Left lung (tissue), 10 donors: Measurements from ENCODE around the gene CCDC68. TPM values are rescaled to one million over a fixed set of nuclear protein-coding genes. Genes with fewer than 3 reads are reported as not detected.

Source experiments
- ATAC-seq: fragments of 200-7000 bp; cut with Tn5 transposase; one replicate; pipeline ENCODE4 v1.9.1; 2020; ENCODE audit warnings: moderate library complexity
- DNase-seq, 4 donors: peaks; one replicate each; pipeline ENCODE4 v3.0.0-alpha.2; 2013 to 2020
- H3K27ac ChIP-seq, 2 donors: fragments of 200-600 bp; sonication (generic) in 1 of 2; one replicate each; pipeline versions ENCODE4 v1.5.0 to v1.8.0; 2020 to 2021
- H3K27me3 ChIP-seq, 2 donors: fragments of 200-600 bp; sonication (generic) in 1 of 2; one replicate each; pipeline versions ENCODE4 v1.5.0 to v1.8.0; 2020 to 2021
- H3K36me3 ChIP-seq, 2 donors: fragments of 200-600 bp; sonication (generic) in 1 of 2; one replicate each; pipeline versions ENCODE4 v1.5.0 to v1.8.0; 2020 to 2021
- H3K4me1 ChIP-seq, 2 donors: fragments of 200-600 bp; one replicate each; pipeline ENCODE4 v1.8.0; 2021
- H3K4me3 ChIP-seq, 2 donors: fragments of 200-600 bp; sonication (generic) in 1 of 2; one replicate each; pipeline versions ENCODE4 v1.5.0 to v1.8.0; 2020 to 2021; ENCODE audit warnings: mild to moderate bottlenecking in 1 of 2
- H3K9me3 ChIP-seq, 2 donors: fragments of 200-600 bp; sonication (generic) in 1 of 2; one replicate each; pipeline versions ENCODE4 v1.5.0 to v1.8.0; 2020 to 2021
- intact Hi-C, 2 donors: fragments of 100-400 bp; cut with DNase I; formaldehyde crosslinking; loops; one replicate each; pipeline versions ENCODE4 v1.11.2 to v1.14.2; 2022
- polyA plus RNA-seq, 6 donors: library from polyadenylated mRNA; unstranded; fragments of 120-200 nt; gene quantifications; one replicate each; pipeline ENCODE4 v1.2.1, GENCODE V29; 2013; ENCODE audit not compliant: insufficient read length in 6 of 6
- total RNA-seq, 2 donors: library from RNA; stranded (reverse); fragmentation: NEBNext Ultra II Directional; extraction: Animal tissue kit (Norgen Biotek cat#: 25700); gene quantifications; one replicate each; pipeline ENCODE4 v1.2.1, GENCODE V29; 2021
- TF ChIP-seq, protein P1 (sequence below), 2 donors: fragments of 200-600 bp; sonication (generic) in 1 of 2; IDR thresholded peaks; one replicate each; pipeline versions ENCODE4 v1.5.0 to v1.8.0; 2021; ENCODE audit warnings: antibody characterized with exemption in 2 of 2
- donor health status: DM: no; HTN: yes; CAD: no.
- donor health status: DM: no; HTN: no; CAD: no.

CCDC68 gene
- total and polyA plus RNA-seq, 8 donors = 13.8 to 144 (median 88.4) TPM

DNA sequence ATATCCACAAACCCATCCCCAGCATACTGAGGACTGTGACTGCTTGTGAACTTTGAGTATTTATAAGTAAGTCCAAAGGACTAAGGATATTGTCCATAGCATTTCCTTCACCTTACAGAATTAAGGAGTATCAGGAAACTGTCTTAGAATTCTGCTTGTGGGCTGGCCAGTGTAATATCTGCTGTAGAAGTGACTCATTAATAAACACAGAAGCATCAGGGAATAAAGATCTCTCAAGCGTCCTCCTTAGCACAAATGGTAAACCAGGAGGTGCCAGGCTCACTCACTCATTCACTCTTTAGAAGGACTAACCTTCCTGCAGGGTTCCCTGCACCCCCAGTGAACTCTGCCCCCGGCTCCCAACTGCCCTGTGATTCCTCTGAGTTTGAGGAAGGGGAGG lies 31.0 kb downstream of the CCDC68 start:
- H3K27me3 ChIP-seq = no peaks in the 10 kb centered on the region
- H3K4me3 ChIP-seq = no peak overlapping the region
- no peaks in the 10 kb centered on the region for H3K9me3 ChIP-seq
- TF ChIP-seq, protein P1, sequence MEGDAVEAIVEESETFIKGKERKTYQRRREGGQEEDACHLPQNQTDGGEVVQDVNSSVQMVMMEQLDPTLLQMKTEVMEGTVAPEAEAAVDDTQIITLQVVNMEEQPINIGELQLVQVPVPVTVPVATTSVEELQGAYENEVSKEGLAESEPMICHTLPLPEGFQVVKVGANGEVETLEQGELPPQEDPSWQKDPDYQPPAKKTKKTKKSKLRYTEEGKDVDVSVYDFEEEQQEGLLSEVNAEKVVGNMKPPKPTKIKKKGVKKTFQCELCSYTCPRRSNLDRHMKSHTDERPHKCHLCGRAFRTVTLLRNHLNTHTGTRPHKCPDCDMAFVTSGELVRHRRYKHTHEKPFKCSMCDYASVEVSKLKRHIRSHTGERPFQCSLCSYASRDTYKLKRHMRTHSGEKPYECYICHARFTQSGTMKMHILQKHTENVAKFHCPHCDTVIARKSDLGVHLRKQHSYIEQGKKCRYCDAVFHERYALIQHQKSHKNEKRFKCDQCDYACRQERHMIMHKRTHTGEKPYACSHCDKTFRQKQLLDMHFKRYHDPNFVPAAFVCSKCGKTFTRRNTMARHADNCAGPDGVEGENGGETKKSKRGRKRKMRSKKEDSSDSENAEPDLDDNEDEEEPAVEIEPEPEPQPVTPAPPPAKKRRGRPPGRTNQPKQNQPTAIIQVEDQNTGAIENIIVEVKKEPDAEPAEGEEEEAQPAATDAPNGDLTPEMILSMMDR (IDR thresholded peaks at IDR 0.05) = no peak
- no peak for ATAC-seq
- intact Hi-C loops = no loop called here
- peaks cover 0 to 11% of the 10 kb centered on the region in 2 donors for H3K36me3 ChIP-seq
- no peak overlapping the region for H3K27ac ChIP-seq
- no peaks in the 10 kb centered on the region for H3K4me1 ChIP-seq
- DNase-seq = no peak

DNA sequence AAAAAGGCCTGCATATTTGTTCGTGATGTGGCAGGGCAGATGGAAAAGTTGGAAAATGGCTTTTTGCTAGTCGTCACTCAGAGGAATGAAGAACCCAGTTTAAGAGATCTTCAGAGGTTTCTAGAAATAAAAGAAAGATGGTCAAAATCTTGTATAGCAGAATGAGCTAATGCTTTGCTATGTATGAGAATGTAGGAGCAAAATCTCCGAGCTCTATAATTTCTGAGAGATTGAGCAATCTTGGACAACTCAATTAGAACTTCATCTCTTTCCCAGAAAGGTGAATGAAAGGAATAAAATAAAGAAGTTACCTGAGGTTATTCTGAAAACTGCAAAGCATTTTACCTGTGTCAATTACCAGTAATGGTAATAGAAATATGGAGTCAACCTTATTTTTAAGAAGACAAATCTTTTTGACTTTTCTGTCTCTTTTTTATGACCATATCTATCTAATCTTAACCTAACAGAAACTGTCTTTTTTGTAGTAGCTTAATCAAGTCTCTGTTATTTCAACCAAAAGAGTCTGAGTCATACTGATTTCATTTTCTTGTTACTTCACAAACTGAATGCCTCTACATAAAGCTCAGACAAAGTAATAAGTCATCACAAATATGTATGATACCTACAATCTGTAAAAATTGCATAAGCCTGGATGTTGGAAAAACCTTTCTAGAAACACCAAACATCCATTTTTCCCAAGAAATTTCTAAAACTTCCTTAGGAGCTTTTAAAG lies 32.5 kb downstream of the CCDC68 start:
- Histone ChIP-seq H3K4me3 (no peak overlapping the region), H3K36me3 (peaks cover 0 to 7% of the 10 kb centered on the region in 2 donors), H3K4me1 (no peaks in the 10 kb centered on the region), H3K27me3 (no peaks in the 10 kb centered on the region), H3K9me3 (no peaks in the 10 kb centered on the region), H3K27ac (no peak overlapping the region)
- no peak for ATAC-seq
- TF ChIP-seq, protein P1 (IDR thresholded peaks at IDR 0.05) = no peak
- no peak for DNase-seq
- intact Hi-C loops = no loop called here

DNA sequence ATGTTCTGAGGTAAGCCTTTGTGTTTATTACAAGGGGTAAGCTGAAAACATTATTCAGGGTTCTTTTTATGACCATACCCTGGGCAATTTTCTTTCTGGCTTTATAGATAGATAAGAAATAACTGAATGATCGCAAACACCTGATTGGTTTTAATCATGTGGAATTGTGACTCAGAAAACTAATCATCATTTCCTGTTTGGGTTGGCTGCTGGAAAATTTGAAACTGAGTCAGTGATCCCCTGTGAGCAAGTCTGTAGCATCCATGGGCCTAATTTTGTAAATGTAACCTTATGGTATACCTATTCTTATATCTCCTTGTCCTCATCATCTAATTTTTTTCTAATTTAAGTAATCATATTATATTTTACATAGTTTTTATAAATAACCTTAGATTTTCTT lies 34.3 kb downstream of the CCDC68 start:
- TF ChIP-seq, protein P1 (IDR thresholded peaks at IDR 0.05) = no peak
- intact Hi-C loops = no loop called here
- ATAC-seq = no peak

DNA sequence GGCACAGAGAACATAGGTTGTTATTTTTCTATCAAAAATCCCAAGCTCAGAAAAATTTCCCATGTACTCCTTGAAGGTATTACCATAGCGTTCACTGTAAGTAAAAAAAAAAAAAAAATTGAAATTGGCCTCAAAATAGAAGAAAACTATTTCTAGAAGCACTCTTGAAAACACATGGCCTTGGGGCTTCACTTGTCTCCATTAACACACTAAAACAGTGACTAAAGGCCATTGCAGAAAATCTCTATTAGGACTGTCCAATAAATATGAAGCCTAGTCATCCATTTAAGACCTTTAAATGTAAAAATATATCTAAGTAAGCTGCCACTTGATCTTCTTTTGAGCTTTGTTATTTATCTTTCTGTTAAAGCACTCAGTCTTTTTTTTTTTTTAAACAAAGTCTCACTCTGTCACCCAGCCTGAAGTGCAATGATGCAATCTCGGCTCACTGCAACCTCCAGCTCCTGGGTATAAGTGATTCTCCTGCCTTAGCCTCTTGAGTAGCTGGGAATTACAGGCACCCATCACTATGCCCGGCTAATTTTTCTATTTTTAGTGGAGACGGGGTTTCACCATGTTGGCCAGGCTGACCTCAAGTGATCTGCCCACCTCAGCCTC lies 35.8 kb downstream of the CCDC68 start:
- intact Hi-C loops = no loop called here
- peak; percentile 92 for ATAC-seq
- H3K9me3 ChIP-seq = no peaks in the 10 kb centered on the region
- H3K4me1 ChIP-seq = no peaks in the 10 kb centered on the region
- H3K27ac ChIP-seq = no peak overlapping the region
- TF ChIP-seq, protein P1 (IDR thresholded peaks at IDR 0.05) = no peak
- H3K36me3 ChIP-seq = peaks cover 0 to 15% of the 10 kb centered on the region in 2 donors
- H3K4me3 ChIP-seq = no peak overlapping the region
- H3K27me3 ChIP-seq = no peaks in the 10 kb centered on the region
- DNase-seq = peak in 2 of 4 donors; percentile 52 to 55

More for the DNA sequence above, 34.3 kb downstream of the CCDC68 start:
- Histone ChIP-seq H3K4me3 (no peak overlapping the region), H3K27me3 (no peaks in the 10 kb centered on the region), H3K4me1 (no peaks in the 10 kb centered on the region), H3K9me3 (no peaks in the 10 kb centered on the region), H3K36me3 (peaks cover 0 to 15% of the 10 kb centered on the region in 2 donors), H3K27ac (no peak overlapping the region)
- no peak for DNase-seq

DNA sequence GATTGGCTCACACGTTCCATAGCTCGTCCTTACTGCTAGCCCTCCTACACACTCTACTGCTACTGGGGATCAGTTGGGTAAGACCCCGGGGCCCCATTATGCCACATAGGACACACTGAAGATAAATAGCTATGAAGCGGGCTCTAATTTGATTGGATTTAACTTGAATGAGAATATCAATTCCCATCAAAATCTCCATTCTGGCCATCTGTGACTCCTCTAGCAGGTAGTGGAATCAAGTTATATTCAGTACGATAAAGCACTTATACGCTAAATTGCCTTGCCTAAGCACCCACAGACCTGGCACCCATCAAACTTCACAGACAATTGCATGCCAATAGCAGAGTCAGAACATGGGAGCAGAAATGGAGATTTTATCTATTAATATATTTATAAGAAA lies 39.8 kb downstream of the CCDC68 start:
- ATAC-seq (no peak), DNase-seq (no peak)
- Histone ChIP-seq H3K27me3 (no peaks in the 10 kb centered on the region), H3K9me3 (no peaks in the 10 kb centered on the region), H3K36me3 (peaks cover 0 to 15% of the 10 kb centered on the region in 2 donors), H3K4me1 (no peaks in the 10 kb centered on the region), H3K27ac (no peak overlapping the region), H3K4me3 (no peak overlapping the region)
- intact Hi-C loops = no loop called here
- TF ChIP-seq, protein P1 (IDR thresholded peaks at IDR 0.05) = no peak
